Activated naive CD8-positive, alpha-beta T cell treated with anti-CD3 and anti-CD28 coated beads, Interleukin-2, amount 10 ng/mL, durations not matched to agents 7 days and 5 days (primary cell): ENCODE data around the gene TECR. TPM values are rescaled to one million over a fixed set of nuclear protein-coding genes. Genes with fewer than 3 reads are reported as not detected.
"Not testable (repeated sequence)": the region's sequence is repeated elsewhere in the genome, so short reads cannot be mapped to it uniquely, and the experiment has no call there.

ENCODE experiments used
- ATAC-seq: fragments of 150-1000 bp; cut with Tn5 transposase; one replicate; pipeline ENCODE4 v1.10.0; 2021; ENCODE audit warnings: low read depth, moderate library complexity
- POLR2A ChIA-PET: fragments of 350-600 bp; sonication (Branson Sonifier 250); formaldehyde crosslinking; loops from one replicate; lab custom pipeline; 2021; ENCODE audit warnings: antibody characterized with exemption; lab: Charles Lee
- DNase-seq: peaks from one replicate; pipeline ENCODE4 v3.0.0; 2021
- H3K27ac Mint-ChIP-seq: one replicate; pipeline ENCODE4 v1.8.0; 2022; ENCODE audit warnings: mild to moderate bottlenecking, mixed read lengths
- H3K27me3 Mint-ChIP-seq: one replicate; pipeline ENCODE4 v1.8.0; 2022; ENCODE audit warnings: mild to moderate bottlenecking, moderate library complexity, mixed read lengths
- H3K36me3 Mint-ChIP-seq: one replicate; pipeline ENCODE4 v1.8.0; 2021; ENCODE audit warnings: mild to moderate bottlenecking, mixed read lengths
- H3K4me1 Mint-ChIP-seq: one replicate; pipeline ENCODE4 v1.8.0; 2021; ENCODE audit warnings: mixed read lengths
- H3K4me3 Mint-ChIP-seq: one replicate; pipeline ENCODE4 v1.8.0; 2022; ENCODE audit warnings: mild to moderate bottlenecking, moderate library complexity, mixed read lengths
- H3K9me3 Mint-ChIP-seq: one replicate; pipeline ENCODE4 v1.8.0; 2021; ENCODE audit warnings: mixed read lengths
- total RNA-seq, 2 experiments: library from RNA; stranded (reverse); gene quantifications; one replicate each; pipeline ENCODE4 v1.2.3, GENCODE V29; 2021

TECR gene
- total RNA-seq, 2 experiments from 2014 or later: 161 to 168 TPM

DNA sequence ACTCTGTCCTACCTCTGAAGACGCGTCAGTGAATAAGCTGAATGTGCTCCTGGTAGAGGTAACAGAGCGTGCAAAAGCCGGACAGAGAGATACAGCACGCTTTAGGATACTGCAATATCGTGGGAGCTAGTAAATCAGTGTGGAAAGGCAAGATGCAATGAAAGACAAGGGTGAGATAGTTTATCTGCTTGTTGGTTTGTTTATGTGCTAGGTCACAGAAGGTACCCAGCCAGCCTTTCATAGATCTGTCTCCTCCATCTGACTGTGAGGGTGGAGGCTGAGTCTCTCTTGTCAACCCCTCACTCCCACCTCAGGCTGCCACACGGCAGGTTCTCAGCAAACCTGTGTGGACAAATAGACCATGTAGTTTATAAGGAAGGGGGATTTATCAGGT is 32.6 kb upstream of the TECR start:
- peak overlapping the region; percentile 79 for H3K27ac Mint-ChIP-seq
- POLR2A ChIA-PET: interaction anchor here (0.5 to 2.6 kb wide), 5 partner anchors 9 to 70 kb away, joined by 3 to 29 read pairs (median 8); no protein-coding TSS in a partner anchor
- ATAC-seq (no peak), DNase-seq (no peak)
- H3K9me3 Mint-ChIP-seq: no peaks in the 10 kb centered on the region
- H3K4me1 Mint-ChIP-seq: peaks cover 14% of the 10 kb centered on the region
- peaks cover 3% of the 10 kb centered on the region for H3K27me3 Mint-ChIP-seq
- peaks cover 3% of the 10 kb centered on the region for H3K36me3 Mint-ChIP-seq
- peak overlapping the region; percentile 78 for H3K4me3 Mint-ChIP-seq

DNA sequence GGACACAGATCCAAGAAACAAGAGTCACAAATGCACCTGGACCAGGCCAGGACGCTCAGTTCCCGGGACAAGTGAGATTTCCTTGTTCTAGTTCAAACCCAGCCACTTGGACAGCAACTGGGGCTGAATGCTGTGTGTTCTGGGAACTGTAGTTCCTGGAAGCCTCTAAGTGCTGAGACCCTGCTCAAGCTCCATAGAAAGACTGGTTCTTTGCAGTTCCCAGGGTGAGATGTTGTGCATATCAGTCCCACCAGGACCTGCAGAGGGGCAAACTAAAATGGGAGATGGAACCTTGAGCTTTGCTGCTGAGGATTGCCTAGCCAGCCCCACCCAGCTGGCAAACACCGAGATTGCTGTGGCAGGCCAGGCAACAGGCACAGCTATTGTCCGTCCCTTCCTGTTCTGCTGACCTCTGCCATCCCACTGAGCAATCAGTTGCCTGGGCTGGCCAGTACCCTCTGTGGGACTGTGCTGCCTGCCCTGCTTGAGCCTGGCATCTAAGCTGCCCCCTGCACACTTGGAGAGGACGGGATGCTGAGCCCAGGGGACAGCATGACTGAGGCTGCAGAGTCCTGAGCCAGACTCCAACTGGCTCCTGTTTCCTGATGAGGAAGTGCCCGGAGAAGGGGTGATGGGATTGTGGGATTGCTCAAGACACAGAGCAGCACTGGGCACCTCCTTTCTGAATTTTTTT is 32.0 kb upstream of the TECR start:
- H3K27ac Mint-ChIP-seq: no peak overlapping the region
- H3K27me3 Mint-ChIP-seq: peaks cover 3% of the 10 kb centered on the region
- ATAC-seq: no peak
- DNase-seq: no peak
- H3K36me3 Mint-ChIP-seq: peaks cover 3% of the 10 kb centered on the region
- POLR2A ChIA-PET: interaction anchor here (1.4 to 2.6 kb wide), 2 partner anchors 9 to 25 kb away, joined by 8 to 29 read pairs; no protein-coding TSS in a partner anchor
- peaks cover 14% of the 10 kb centered on the region for H3K4me1 Mint-ChIP-seq
- no peak overlapping the region for H3K4me3 Mint-ChIP-seq
- no peaks in the 10 kb centered on the region for H3K9me3 Mint-ChIP-seq

DNA sequence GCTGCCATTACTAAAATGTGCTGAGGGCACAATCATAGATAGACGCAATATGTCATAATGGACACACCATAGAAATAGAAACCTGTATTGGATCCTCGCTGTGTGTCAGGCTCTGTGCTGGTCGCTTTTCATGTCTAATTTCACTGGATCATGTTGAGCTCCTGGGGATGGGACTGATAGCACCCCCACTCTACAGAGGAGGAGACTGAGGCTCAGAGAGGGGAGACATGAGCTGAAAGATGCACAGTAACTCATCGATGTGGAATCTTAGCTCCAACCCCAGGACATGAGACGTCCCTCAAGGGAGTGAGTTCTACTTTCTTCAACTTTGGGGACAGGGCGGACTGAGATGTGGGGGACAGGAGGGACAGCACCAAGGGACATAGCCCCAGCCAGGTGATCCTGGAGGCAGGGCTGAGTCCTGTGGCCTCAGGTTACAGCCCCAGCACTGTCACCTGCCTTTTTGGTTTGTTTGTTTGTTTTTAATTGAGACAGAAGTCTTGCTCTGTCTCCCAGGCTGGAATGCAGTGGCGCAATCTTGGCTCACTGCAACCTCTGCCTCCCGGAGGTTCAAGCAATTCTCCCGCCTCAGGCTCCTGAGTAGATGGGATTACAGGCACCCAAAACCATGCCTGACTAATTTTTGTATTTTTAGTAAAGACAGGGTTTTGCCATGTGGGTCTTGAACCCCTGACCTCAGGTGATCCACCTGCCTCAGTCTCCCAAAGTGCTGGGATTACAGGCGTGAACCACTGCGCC is 26.9 kb upstream of the TECR start:
- ATAC-seq: no peak
- Mint-ChIP-seq H3K36me3 (no peaks in the 10 kb centered on the region), H3K27ac (no peak overlapping the region), H3K4me1 (peaks cover 26% of the 10 kb centered on the region), H3K27me3 (peaks cover 5% of the 10 kb centered on the region), H3K4me3 (no peak overlapping the region), H3K9me3 (no peaks in the 10 kb centered on the region)
- no peak for DNase-seq
- POLR2A ChIA-PET: interaction anchor here (0.5 to 8.5 kb wide), 3 partner anchors 16 to 732 kb away, joined by 3 to 298 read pairs (median 4); partner anchors contain the start of gene DNAJB1

DNA sequence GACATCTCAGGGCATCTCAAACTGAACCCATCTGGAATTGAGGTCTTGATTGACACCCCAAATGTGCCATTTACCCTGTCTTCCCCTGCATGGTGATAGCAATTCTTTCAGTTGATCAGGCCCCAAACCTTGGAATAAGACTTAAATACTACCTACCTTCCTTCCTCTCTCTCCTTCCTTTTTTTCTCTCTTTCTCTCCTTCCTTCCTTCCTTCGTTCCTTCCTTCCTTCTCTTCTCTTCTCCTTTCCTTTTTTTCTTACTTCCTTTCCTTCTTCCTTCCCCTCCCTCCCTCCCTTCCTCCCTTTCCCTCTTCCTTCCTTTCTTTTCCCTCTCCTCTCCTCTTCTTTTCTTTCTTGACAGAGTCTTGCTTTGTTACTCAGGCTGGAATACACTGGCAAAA is 26.1 kb upstream of the TECR start:
- POLR2A ChIA-PET: interaction anchor here (8.5 kb wide), 1 partner anchor 16 kb away, joined by 298 read pairs; the partner anchor contains the start of gene DNAJB1
- Mint-ChIP-seq H3K27me3 (peaks cover 4% of the 10 kb centered on the region), H3K4me1 (peaks cover 31% of the 10 kb centered on the region), H3K36me3 (no peaks in the 10 kb centered on the region), H3K9me3 (no peaks in the 10 kb centered on the region), H3K27ac (no peak overlapping the region), H3K4me3 (no peak overlapping the region)
- DNase-seq (no peak), ATAC-seq (no peak)

DNA sequence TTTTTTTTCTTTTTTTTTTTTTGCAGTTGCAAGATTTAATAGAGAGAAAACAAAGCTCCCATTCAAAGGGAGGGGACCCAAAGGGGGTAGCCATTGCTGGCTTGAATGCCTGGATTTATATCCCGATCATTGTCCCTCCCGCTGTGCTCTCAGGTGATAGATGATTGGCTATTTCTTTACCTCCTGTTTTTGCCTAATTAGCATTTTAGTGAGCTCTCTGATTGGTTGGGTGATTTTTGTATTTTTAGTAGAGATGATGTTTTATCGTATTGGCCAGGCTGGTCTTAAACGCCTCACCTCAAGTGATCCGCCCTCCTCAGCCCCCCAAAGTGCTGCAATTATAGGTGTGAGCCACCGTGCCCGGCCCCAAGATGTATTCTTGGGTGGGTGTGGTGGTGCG is 24.8 kb upstream of the TECR start:
- not testable (repeated sequence) for H3K4me3 Mint-ChIP-seq, DNase-seq, ATAC-seq, H3K36me3 Mint-ChIP-seq, H3K27ac Mint-ChIP-seq, H3K9me3 Mint-ChIP-seq, H3K27me3 Mint-ChIP-seq
- peaks cover 37% of the 10 kb centered on the region for H3K4me1 Mint-ChIP-seq
- POLR2A ChIA-PET: interaction anchor here (0.6 to 8.5 kb wide), 7 partner anchors 9 to 355 kb away, joined by 3 to 298 read pairs (median 5); partner anchors contain the start of genes DNAJB1, GIPC1 and TECR

DNA sequence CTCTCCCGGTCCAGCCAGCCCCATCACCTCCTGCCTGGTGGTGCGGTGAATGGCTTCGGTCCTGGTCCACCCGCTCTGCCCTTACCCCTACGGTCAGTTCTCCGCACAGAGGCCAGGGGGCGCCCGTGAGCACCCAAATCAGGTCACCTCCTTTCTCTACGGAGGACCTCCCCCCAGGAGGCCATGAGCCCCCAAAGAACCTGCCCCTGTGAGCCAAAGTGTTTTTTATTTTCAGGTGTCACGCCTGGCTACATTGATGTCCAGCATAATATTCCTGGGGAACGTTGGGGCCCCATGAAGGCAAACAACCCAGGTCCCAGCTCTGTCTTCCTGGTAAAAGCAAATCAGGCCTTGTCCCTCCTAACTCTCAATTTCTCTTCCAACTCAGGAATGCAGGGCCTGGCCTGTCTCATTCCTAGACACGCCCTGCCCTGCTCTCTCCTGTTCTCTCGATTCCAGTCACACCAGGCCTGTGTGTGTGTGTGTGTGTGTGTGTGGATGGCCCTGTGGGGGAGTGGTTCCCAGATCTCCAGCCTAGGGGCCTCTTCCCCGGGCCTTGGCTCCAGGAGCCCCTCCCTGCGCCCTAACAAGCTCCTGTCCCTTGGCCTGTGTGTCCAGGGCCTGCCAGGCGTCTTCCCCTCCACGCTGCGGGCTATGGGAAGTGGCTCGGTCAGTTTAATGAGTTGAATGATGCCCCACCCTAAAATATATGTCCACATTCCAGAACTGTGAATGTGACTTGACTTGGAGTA is 23.7 kb upstream of the TECR start:
- Mint-ChIP-seq H3K4me1 (peaks cover 40% of the 10 kb centered on the region), H3K9me3 (no peaks in the 10 kb centered on the region), H3K27me3 (peaks cover 4% of the 10 kb centered on the region), H3K36me3 (no peaks in the 10 kb centered on the region), H3K27ac (peak overlapping the region; percentile 92), H3K4me3 (peak overlapping the region; percentile 77)
- POLR2A ChIA-PET: interaction anchor here (0.7 to 8.5 kb wide), 10 partner anchors 8 to 369 kb away, joined by 3 to 298 read pairs (median 4); partner anchors contain the start of genes DNAJB1, GIPC1, TECR and ZNF333
- ATAC-seq: peak; percentile 48
- peak; percentile 88 for DNase-seq

DNA sequence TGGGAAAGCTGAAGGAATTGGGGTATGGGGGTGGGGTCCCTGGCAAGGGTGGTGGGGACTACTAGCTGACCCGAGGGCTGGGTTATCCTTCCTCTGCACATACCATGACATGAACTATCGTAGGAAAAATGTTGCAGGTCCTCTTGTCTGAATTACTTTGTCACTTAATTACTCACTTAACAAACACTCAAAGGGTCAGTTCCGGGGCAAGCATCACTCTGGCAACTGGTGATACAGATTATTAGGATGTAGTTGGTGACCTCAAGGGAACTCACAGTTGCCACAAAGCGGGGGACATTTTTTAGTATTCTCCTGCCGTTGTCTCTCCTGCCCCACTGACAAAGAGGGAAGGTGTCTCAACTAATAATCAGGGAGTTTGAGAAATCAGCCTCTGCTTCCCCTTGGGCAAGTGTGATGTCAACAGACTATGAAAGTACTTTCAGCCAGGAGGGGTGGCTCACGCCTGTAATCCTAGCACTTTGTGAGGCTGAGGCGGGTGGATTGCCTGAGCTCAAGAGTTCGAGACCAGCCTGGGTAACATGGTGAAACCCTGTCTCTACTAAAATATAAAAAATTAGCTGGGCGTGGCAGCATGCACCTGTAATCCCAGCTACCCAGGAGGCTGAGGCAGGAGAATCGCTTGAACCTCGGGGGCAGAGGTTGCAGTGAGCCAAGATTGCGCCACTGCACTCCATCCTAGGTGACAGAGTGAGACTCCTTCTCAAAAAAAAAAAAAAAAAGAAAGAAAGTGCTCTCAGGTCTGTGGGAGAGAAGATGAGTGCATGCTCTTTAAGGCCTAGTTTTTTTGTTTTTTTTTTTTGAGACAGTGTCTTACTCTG is 21.5 kb upstream of the TECR start:
- peak overlapping the region; percentile 92 for H3K27ac Mint-ChIP-seq
- H3K36me3 Mint-ChIP-seq: no peaks in the 10 kb centered on the region
- H3K9me3 Mint-ChIP-seq: no peaks in the 10 kb centered on the region
- DNase-seq (no peak), ATAC-seq (no peak)
- peaks cover 4% of the 10 kb centered on the region for H3K27me3 Mint-ChIP-seq
- peak overlapping the region; percentile 77 for H3K4me3 Mint-ChIP-seq
- H3K4me1 Mint-ChIP-seq: peaks cover 45% of the 10 kb centered on the region
- POLR2A ChIA-PET: interaction anchor here (0.6 to 8.5 kb wide), 9 partner anchors 11 to 671 kb away, joined by 3 to 298 read pairs (median 4); partner anchors contain the start of gene DNAJB1

DNA sequence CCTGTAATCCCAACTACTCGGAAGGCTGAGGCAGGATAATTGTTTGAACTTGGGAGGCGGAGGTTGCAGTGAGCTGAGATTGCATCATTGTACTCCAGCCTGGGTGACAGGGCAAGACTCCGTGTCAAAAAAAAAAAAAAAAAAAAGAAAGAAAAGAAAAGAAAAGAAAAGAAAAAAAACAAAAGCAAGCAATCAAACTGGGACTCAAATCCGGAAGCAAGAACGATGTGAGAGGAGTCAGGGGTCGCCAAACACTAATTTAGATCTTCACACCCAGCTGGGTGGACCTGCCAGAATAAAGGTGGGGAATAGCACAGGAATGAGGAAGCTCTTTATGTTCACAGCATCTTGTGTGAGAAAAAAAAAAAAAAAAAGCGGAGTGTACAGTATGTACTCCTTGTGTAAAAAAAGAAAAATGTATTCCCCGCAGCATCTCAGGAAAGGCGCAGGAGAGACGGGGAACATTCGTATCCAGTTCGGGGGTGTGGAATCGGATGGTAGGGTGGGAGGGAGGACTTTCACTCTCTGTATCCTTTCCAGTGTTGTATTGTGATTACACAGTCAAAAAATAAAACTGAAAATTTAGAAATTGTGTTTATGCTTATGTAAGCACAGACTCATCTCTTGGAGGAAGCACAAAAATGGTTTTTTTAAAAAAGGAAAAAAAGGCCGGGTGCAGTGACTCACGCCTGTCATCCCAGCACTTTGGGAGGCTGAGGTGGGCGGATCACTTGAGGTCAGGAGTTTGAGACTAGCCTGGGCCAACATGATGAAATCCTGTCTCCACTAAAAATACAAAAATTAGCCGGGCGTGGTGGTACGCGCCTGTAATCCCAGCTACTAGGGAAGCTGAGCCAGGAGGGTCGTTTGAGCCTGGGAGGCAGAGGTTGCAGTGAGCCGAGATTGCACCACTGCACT is 18.8 kb upstream of the TECR start:
- no peaks in the 10 kb centered on the region for H3K9me3 Mint-ChIP-seq
- DNase-seq (no peak), ATAC-seq (no peak)
- H3K27me3 Mint-ChIP-seq: no peaks in the 10 kb centered on the region
- no peak overlapping the region for H3K4me3 Mint-ChIP-seq
- peaks cover 55% of the 10 kb centered on the region for H3K4me1 Mint-ChIP-seq
- POLR2A ChIA-PET: interaction anchor here (1.1 to 8.5 kb wide), 4 partner anchors 8 to 19 kb away, joined by 4 to 298 read pairs (median 7); partner anchors contain the start of genes DNAJB1 and GIPC1
- H3K36me3 Mint-ChIP-seq: peaks cover 12% of the 10 kb centered on the region
- H3K27ac Mint-ChIP-seq: peak overlapping the region; percentile 35

DNA sequence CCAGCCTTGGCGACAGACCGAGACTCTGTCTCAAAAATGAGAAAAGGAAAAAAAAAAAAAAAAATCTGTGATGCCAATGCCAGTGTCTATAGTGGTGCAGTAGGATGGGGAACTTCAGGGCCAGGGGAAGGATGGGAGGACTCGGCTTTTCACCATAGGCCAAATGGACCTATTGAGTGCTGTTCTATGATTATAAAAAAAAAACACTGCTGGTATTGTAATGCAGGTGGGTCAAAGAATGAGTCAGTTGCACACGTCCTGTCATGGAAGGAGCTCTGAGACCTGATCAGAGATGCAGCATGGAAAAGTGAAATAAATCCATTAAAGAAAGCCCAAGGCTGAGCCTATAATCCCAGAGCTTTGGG is 18.2 kb upstream of the TECR start:
- Mint-ChIP-seq H3K36me3 (peaks cover 18% of the 10 kb centered on the region), H3K27me3 (no peaks in the 10 kb centered on the region), H3K4me3 (no peak overlapping the region), H3K9me3 (no peaks in the 10 kb centered on the region), H3K4me1 (peaks cover 56% of the 10 kb centered on the region), H3K27ac (peak overlapping the region; percentile 35)
- ATAC-seq: no peak
- DNase-seq: no peak
- POLR2A ChIA-PET: interaction anchor here (0.6 to 1.1 kb wide), 2 partner anchors 11 to 171 kb away, joined by 3 to 9 read pairs; no protein-coding TSS in a partner anchor

DNA sequence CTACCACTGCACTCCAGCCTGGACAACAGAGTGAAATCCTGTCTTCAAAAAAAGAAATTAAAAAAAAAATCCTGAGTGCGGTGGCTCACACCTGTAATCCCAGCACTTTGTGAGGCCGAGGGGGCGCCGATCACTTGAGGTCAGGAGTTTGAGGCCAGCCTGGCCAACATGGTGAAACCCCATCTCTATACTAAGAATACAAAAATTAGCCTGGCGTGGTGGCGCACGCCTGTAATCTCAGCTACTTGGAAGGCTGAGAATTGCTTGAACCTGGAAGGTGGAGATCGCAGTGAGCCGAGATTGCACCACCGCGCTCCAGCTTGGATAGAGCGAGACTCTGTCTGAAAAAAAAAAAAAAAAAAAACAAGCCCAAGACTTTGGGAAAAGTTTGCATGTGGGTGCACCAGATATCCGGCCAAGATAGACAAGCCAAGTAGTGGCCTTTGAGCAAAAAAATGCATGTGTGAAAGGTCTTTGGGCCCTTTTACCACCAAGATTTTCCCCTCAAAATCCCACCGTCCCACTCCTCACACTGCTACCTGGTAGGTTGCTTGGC is 16.9 kb upstream of the TECR start:
- H3K4me1 Mint-ChIP-seq: peaks cover 50% of the 10 kb centered on the region
- H3K27me3 Mint-ChIP-seq: no peaks in the 10 kb centered on the region
- POLR2A ChIA-PET: interaction anchor here (1.1 kb wide), 1 partner anchor 10 kb away, joined by 9 read pairs; no protein-coding TSS in a partner anchor
- no peak for DNase-seq
- no peak overlapping the region for H3K27ac Mint-ChIP-seq
- no peak for ATAC-seq
- H3K36me3 Mint-ChIP-seq: peaks cover 28% of the 10 kb centered on the region
- no peak overlapping the region for H3K4me3 Mint-ChIP-seq
- H3K9me3 Mint-ChIP-seq: no peaks in the 10 kb centered on the region

DNA sequence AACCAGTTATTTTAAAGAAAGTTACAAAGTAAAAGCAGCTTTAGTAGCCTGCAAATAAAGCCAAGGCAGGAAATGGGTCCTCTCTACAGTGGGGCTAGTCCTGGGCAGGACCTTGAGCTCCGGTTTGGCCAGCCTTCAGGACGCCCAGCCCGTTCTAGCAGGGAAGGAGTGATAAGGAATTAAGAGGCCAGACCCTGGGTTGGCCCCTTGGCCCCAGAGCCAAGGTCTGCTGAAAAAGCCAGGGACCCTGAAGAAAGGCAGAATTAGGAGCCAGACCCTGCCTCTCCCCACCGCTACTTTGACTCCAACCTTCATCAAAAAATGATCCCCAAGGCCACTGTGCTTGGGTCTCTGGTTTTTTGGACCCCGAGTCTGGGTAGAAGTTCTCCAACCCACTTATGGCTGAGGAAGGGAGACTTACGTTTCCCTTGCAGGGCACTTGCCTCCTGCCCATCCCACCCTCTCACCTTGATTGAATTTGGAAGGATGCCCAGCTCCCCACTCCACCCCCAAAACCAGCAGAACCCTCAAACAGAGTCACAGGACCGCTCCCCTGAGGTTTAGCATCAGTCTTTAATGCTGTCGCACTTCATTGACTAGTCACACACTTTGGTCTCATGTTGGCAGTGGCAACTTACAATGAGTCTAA is 15.1 kb upstream of the TECR start:
- peaks cover 28% of the 10 kb centered on the region for H3K36me3 Mint-ChIP-seq
- peak overlapping the region; percentile 92 for H3K4me3 Mint-ChIP-seq
- peak overlapping the region; percentile 52 for H3K27ac Mint-ChIP-seq
- peaks cover 45% of the 10 kb centered on the region for H3K4me1 Mint-ChIP-seq
- POLR2A ChIA-PET: interaction anchor here (0.5 to 1.1 kb wide), 2 partner anchors 9 to 16 kb away, joined by 3 read pairs; no protein-coding TSS in a partner anchor
- ATAC-seq: no peak
- no peaks in the 10 kb centered on the region for H3K9me3 Mint-ChIP-seq
- no peak for DNase-seq
- H3K27me3 Mint-ChIP-seq: no peaks in the 10 kb centered on the region
